Lung (tissue), 12 donors: ENCODE data around the gene SDS. TPM values are rescaled to one million over a fixed set of nuclear protein-coding genes. Genes with fewer than 3 reads are reported as not detected.

ENCODE experiments used
- ATAC-seq: fragments of 200-7000 bp; cut with Tn5 transposase; one replicate; pipeline ENCODE4 v1.9.1; 2020; ENCODE audit warnings: moderate number of reproducible peaks; ENCODE audit not compliant: insufficient read depth, low FRiP score
- DNase-seq, 3 donors: peaks; one replicate each; pipeline ENCODE4 v3.0.0-alpha.2; 2013 to 2017
- H3K27ac ChIP-seq, 2 donors: one replicate each; pipeline ENCODE4 v1.5.1; 2013; ENCODE audit warnings: mild to moderate bottlenecking in 2 of 2, moderate library complexity in 2 of 2, control low read depth in 1 of 2, inconsistent platforms in 1 of 2, low read depth in 1 of 2, low read length in 1 of 2
- H3K27me3 ChIP-seq, 3 donors: one replicate each; pipeline ENCODE4 v1.5.1; 2013; ENCODE audit warnings: low read length in 2 of 3; ENCODE audit not compliant: control insufficient read depth in 3 of 3, insufficient read depth in 3 of 3
- H3K36me3 ChIP-seq, 4 donors: one replicate each; pipeline ENCODE4 v1.5.1; 2013; ENCODE audit warnings: low read length in 4 of 4, mild to moderate bottlenecking in 1 of 4, moderate library complexity in 1 of 4; ENCODE audit not compliant: control insufficient read depth in 4 of 4, insufficient read depth in 4 of 4
- H3K4me1 ChIP-seq, 5 donors: one replicate each; pipeline ENCODE4 v1.5.1; 2013; ENCODE audit warnings: low read length in 5 of 5, mild to moderate bottlenecking in 2 of 5, moderate library complexity in 1 of 5; ENCODE audit not compliant: control insufficient read depth in 5 of 5, insufficient read depth in 5 of 5
- H3K4me3 ChIP-seq: one replicate; pipeline ENCODE4 v1.5.1; 2013; ENCODE audit warnings: mild to moderate bottlenecking, control low read depth, moderate library complexity
- H3K9ac ChIP-seq, 2 donors: one replicate each; pipeline ENCODE4 v1.5.1; 2013; ENCODE audit warnings: low read length in 2 of 2, control low read depth in 1 of 2; ENCODE audit not compliant: insufficient read depth in 1 of 2
- H3K9me3 ChIP-seq, 4 donors: one replicate each; pipeline ENCODE4 v1.5.1; 2013; ENCODE audit warnings: low read length in 3 of 4, mild to moderate bottlenecking in 1 of 4, moderate library complexity in 1 of 4; ENCODE audit not compliant: control insufficient read depth in 4 of 4, insufficient read depth in 3 of 4
- CTCF ChIP-seq: IDR thresholded peaks from 2 replicates; pipeline ENCODE4 v1.5.1; 2012; ENCODE audit warnings: mild to moderate bottlenecking; ENCODE audit errors: control extremely low read depth, extremely low read depth
- WGBS, 2 donors: extraction: QIAGEN DNeasy Blood & Tissue Kit; methylation state at CpG; one replicate each; pipeline ENCODE4 v1.1.7; 2013; 5-methylcytosine and 5-hydroxymethylcytosine counted together
- polyA plus RNA-seq, 2 donors: library from polyadenylated mRNA; stranded (reverse); fragments of 200-250 nt; gene quantifications; one replicate each; pipeline ENCODE4 v1.2.1, GENCODE V29; 2013
- total RNA-seq, 2 donors: library from RNA; depleted of rRNA in 1 of 2; stranded (reverse); fragments of >200 nt in 1 of 2; gene quantifications; one replicate each; pipeline ENCODE4 v1.2.1, GENCODE V29; 2014 to 2021
- donor health status: control.
- donor health status: control.
- donor health status: Bipolar disorder and iron deficiency.
- donor health status: healthy.
- donor health status: DM: yes; HTN: yes; CAD: no.

SDS gene
- total and polyA plus RNA-seq, 4 donors: 0.20 to 8.4 (median 2.1) TPM

GRCh38 chr12:113361574-113362370 lies 41.9 kb downstream of the SDS start:
- DNase-seq: no peak
- peaks cover 0 to 11% (median 6%) of the 10 kb centered on the region in 5 donors for H3K4me1 ChIP-seq
- no peaks in the 10 kb centered on the region for H3K9me3 ChIP-seq
- no peak overlapping the region for H3K27ac ChIP-seq
- 43 to 66% methylated on average over 12 of the region's 12 CpGs for WGBS, 2 donors
- TF ChIP-seq CTCF: no peak
- peaks cover 0 to 4% (median 0%) of the 10 kb centered on the region in 4 donors for H3K36me3 ChIP-seq
- H3K4me3 ChIP-seq: no peak overlapping the region
- no peak overlapping the region for H3K9ac ChIP-seq
- no peaks in the 10 kb centered on the region for H3K27me3 ChIP-seq
- ATAC-seq: no peak

GRCh38 chr12:113359939-113360748 lies 43.5 kb downstream of the SDS start:
- Histone ChIP-seq H3K4me3 (no peak overlapping the region), H3K27ac (peak overlapping the region in 1 of 2 donors; percentile 53), H3K9ac (no peak overlapping the region), H3K27me3 (no peaks in the 10 kb centered on the region), H3K36me3 (peaks cover 0 to 3% (median 0%) of the 10 kb centered on the region in 4 donors), H3K4me1 (peaks cover 0 to 11% (median 6%) of the 10 kb centered on the region in 5 donors), H3K9me3 (no peaks in the 10 kb centered on the region)
- WGBS, 2 donors: 76 to 78% methylated on average over 9 of the region's 9 CpGs
- ATAC-seq (no peak), DNase-seq (no peak)
- no peak for TF ChIP-seq CTCF

GRCh38 chr12:113359133-113359938 lies 44.4 kb downstream of the SDS start:
- 45 to 52% methylated on average over 11 of the region's 11 CpGs for WGBS, 2 donors
- Histone ChIP-seq H3K27me3 (no peaks in the 10 kb centered on the region), H3K36me3 (no peaks in the 10 kb centered on the region), H3K9ac (peak overlapping the region; percentile 52 to 71), H3K9me3 (no peaks in the 10 kb centered on the region), H3K27ac (peak overlapping the region in 1 of 2 donors; percentile 85), H3K4me3 (peak overlapping the region; percentile 89), H3K4me1 (peaks cover 0 to 11% (median 6%) of the 10 kb centered on the region in 5 donors)
- ATAC-seq: no peak
- DNase-seq: peak; percentile 61 to 76 (median 71)
- no peak for TF ChIP-seq CTCF
